HG02798 (cell line): ENCODE measurements around the gene GUK1.

Source experiments
- ATAC-seq: cut with Tn5 transposase; IDR thresholded peaks from one replicate; pipeline ENCODE4 v1.9.1; 2021; ENCODE audit warnings: mild to moderate bottlenecking; ENCODE audit not compliant: unreplicated experiment, poor library complexity

GUK1 gene

GRCh38 chr1:228194921-228195812, 55.1 kb downstream of the GUK1 start:
- no peak for ATAC-seq

- no peak for ATAC-seq
These were observed 57.6 kb downstream of the GUK1 start for GRCh38 chr1:228197555-228198147.
